ENCODE results near the gene ZNF649.

ZNF649 gene

DNA sequence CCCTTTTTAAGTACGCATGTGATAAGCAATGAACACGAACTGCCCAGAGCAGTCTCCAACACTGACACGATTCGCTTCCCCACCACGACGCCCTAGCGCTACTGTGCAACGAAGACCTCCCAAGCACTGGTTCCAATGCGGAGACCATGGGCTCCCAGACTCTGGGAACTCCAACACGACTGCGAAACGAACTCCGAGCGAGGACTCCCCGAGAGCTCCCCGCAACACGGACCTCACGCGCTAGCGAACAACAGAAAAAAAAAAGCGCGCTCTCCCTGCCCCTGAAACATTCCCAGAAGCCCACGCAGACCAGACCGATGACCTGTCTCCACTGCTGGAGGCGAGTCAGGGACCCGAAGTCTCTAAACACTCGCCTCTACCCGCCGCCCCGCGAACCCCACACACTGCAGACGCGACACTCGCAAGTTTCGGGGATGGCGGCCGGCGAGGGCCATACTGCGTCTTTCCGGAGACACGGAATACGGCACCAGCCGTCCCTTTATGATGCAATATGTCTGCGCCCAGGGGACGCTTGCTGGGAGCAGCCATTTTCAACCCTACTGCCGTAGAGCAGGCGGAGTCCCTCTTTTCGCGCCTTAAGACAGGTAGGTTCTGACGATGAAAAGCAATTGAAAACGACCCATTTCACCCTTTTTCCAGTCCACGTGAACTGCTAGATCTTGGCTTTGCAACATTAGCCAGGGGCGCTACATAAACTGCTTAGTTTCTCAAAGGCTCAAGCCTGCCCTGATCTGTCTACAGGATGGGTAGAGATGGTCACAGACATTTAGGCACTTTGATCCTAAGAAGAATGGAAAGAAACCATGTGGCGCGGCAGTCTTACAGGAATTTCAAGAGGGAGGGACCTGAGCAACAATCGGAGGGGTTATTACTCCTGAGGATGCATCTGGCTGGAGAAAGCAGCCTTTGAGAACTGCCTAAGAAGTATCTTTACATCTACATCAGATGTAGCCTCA, 17.0 kb downstream of the ZNF649 start, which contains the start of gene ZNF577:
ZNF577 (minus strand) TSS at position 430 of the 977 bp plus-strand sequence. CDS start 7,569 bp downstream, outside the sequence.
- no peak for DNase-seq

- DNase-seq: no peak
Observed at GRCh38 chr19:51884713-51885112, 20.1 kb downstream of the ZNF649 start.

GRCh38 chr19:51882518-51882917, 22.3 kb downstream of the ZNF649 start:
- DNase-seq: no peak

GRCh38 chr19:51873097-51873496, 31.7 kb downstream of the ZNF649 start:
- no peak for DNase-seq

DNA sequence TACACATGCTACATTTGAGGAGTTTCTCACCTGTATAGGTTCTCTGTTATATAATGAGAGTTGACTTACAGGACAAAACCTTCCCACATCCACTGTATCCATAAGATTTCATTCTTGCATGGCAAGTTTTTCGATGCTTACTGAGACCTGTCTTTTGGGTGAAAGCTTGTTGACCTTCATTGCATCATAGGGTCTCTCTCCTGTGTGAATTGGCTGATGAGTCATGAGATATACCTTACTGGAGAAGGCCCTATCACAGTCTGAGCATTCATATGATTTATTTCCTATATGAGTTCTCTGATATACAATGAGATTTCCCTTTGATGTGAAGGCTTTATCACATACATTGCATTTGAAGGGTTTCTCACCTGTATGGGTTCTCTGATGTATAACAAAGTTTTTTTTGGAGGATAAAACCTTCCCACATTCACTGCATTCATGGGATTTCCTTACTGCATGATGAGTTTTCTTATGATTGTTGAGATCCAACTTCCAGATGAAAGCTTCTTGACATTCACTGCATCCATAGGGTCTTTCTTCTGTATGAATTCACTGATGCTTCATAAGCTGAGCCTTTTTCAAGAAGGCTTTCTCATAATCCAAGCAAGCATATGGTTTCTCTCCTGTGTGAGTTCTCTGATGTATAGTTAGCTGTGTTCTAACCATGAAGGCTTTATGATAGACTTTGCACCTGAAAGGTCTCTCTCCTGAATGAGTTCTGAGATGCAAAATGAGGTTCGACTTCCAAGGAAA, 42.8 kb downstream of the ZNF649 start:
- no peak for DNase-seq

Measured in NCI-H69 (cell line).